Psoas muscle (tissue), 8 donors: ENCODE results near the gene CYSLTR2. TPM values are rescaled to one million over a fixed set of nuclear protein-coding genes. Genes with fewer than 3 reads are reported as not detected.

Experiments
- ATAC-seq, 4 donors: fragments of 200-7000 bp; cut with Tn5 transposase; one replicate each; pipeline ENCODE4 v1.9.1; 2020; ENCODE audit warnings: moderate library complexity in 3 of 4, mild to moderate bottlenecking in 2 of 4
- DNase-seq, 2 donors: peaks; one replicate each; pipeline ENCODE4 v3.0.0-alpha.2; 2020
- H3K27ac ChIP-seq: fragments of 200-600 bp; one replicate; pipeline ENCODE4 v1.8.0; 2022
- H3K27me3 ChIP-seq, 3 donors: fragments of 200-600 bp in 1 of 3; one replicate each; pipeline versions ENCODE4 v1.6.1 to v1.8.0; 2013 to 2022; ENCODE audit warnings: low read length in 2 of 3, mild to moderate bottlenecking in 2 of 3, moderate library complexity in 1 of 3; ENCODE audit not compliant: insufficient read depth in 3 of 3
- H3K36me3 ChIP-seq, 2 donors: fragments of 200-600 bp in 1 of 2; one replicate each; pipeline versions ENCODE4 v1.6.1 to v1.8.0; 2013 to 2022; ENCODE audit warnings: low read depth in 1 of 2, mild to moderate bottlenecking in 1 of 2, moderate library complexity in 1 of 2; ENCODE audit not compliant: insufficient read depth in 1 of 2
- H3K4me1 ChIP-seq: fragments of 200-600 bp; one replicate; pipeline ENCODE4 v1.8.0; 2022
- H3K4me3 ChIP-seq: fragments of 200-600 bp; one replicate; pipeline ENCODE4 v1.8.0; 2022; ENCODE audit warnings: mild to moderate bottlenecking
- H3K9me3 ChIP-seq: fragments of 200-600 bp; one replicate; pipeline ENCODE4 v1.8.0; 2022
- CTCF ChIP-seq: fragments of 200-600 bp; IDR thresholded peaks from one replicate; pipeline ENCODE4 v1.8.0; 2022; ENCODE audit warnings: antibody characterized with exemption
- WGBS, 3 donors: extraction: QIAGEN DNeasy Blood & Tissue Kit; methylation state at CpG; one replicate each; pipeline versions ENCODE4 v1.1.6 to v1.1.7; 2013; 5-methylcytosine and 5-hydroxymethylcytosine counted together
- intact Hi-C, 2 donors: fragments of 100-400 bp; cut with DNase I; formaldehyde crosslinking; loops; one replicate each; pipeline versions ENCODE4 v1.11.0 to v1.14.2; 2022
- polyA plus RNA-seq, 3 donors: library from polyadenylated mRNA; stranded (reverse); fragments of 200-250 nt; gene quantifications; one replicate each; pipeline ENCODE4 v1.2.3, GENCODE V29; 2013
- total RNA-seq, 4 donors: library from RNA; stranded (reverse); fragmentation: NEBNext Ultra II Directional in 2 of 4; extraction: Animal tissue kit (Norgen Biotek cat#: 25700) in 2 of 4; gene quantifications; one replicate each; pipeline versions ENCODE4 v1.2.1 to v1.2.4, GENCODE V29; 2021 to 2023
- donor health status: healthy with polysubstance abuse.
- donor health status: DM: no; HTN: no; CAD: no; lungs with moderate emphysema.
- donor health status: Bipolar disorder and iron deficiency.
- donor health status: healthy.
- donor health status: DM: yes; HTN: yes; CAD: no.
- donor health status: DM: no; HTN: no; CAD: no.
- donor health status: DM: no; HTN: no; CAD: no.
- donor health status: DM: yes; HTN: yes; CAD: no.

CYSLTR2 gene
- total and polyA plus RNA-seq, 7 donors = 0.01 to 0.49 (median 0.04) TPM; not detected in 1

GRCh38 chr13:48723168-48723567 is 69.4 kb downstream of the CYSLTR2 start:
- no peak for TF ChIP-seq CTCF
- Histone ChIP-seq H3K4me3 (no peak overlapping the region), H3K27ac (no peak overlapping the region), H3K9me3 (peaks cover 3% of the 10 kb centered on the region), H3K4me1 (no peaks in the 10 kb centered on the region), H3K27me3 (no peaks in the 10 kb centered on the region), H3K36me3 (no peaks in the 10 kb centered on the region)
- intact Hi-C loops = no loop called here
- no peak for DNase-seq
- no peak for ATAC-seq
- 96 to 100% (median 98%) methylated on average over 1 of the region's 1 CpG for WGBS, 3 donors

GRCh38 chr13:48725271-48725670 is 71.5 kb downstream of the CYSLTR2 start:
- DNase-seq (no peak), ATAC-seq (no peak)
- Histone ChIP-seq H3K27me3 (no peaks in the 10 kb centered on the region), H3K36me3 (no peaks in the 10 kb centered on the region), H3K4me3 (no peak overlapping the region), H3K9me3 (no peaks in the 10 kb centered on the region), H3K4me1 (no peaks in the 10 kb centered on the region), H3K27ac (no peak overlapping the region)
- TF ChIP-seq CTCF = no peak
- intact Hi-C loops = no loop called here

- DNase-seq (no peak), ATAC-seq (no peak)
- intact Hi-C loops = no loop called here
- Histone ChIP-seq H3K9me3 (no peaks in the 10 kb centered on the region), H3K27ac (no peak overlapping the region), H3K36me3 (no peaks in the 10 kb centered on the region), H3K4me1 (no peaks in the 10 kb centered on the region), H3K4me3 (no peak overlapping the region), H3K27me3 (no peaks in the 10 kb centered on the region)
- WGBS, 3 donors = 44 to 58% (median 47%) methylated on average over 2 of the region's 2 CpGs
- no peak for TF ChIP-seq CTCF
Measured at GRCh38 chr13:48726711-48727110, 73.0 kb downstream of the CYSLTR2 start.

GRCh38 chr13:48727241-48728011 is 73.7 kb downstream of the CYSLTR2 start:
- Histone ChIP-seq H3K36me3 (no peaks in the 10 kb centered on the region), H3K4me3 (no peak overlapping the region), H3K9me3 (no peaks in the 10 kb centered on the region), H3K27ac (no peak overlapping the region), H3K4me1 (no peaks in the 10 kb centered on the region), H3K27me3 (no peaks in the 10 kb centered on the region)
- no peak for TF ChIP-seq CTCF
- 34 to 64% (median 40%) methylated on average over 4 of the region's 4 CpGs for WGBS, 3 donors
- DNase-seq (no peak), ATAC-seq (no peak)
- intact Hi-C loops = no loop called here

- no peak for ATAC-seq
Measured at GRCh38 chr13:48728226-48728625, 74.5 kb downstream of the CYSLTR2 start.

More at GRCh38 chr13:48728226-48728625, 74.5 kb downstream of the CYSLTR2 start:
- intact Hi-C loops = no loop called here
- Histone ChIP-seq H3K4me3 (no peak overlapping the region), H3K27ac (no peak overlapping the region), H3K27me3 (no peaks in the 10 kb centered on the region), H3K9me3 (no peaks in the 10 kb centered on the region), H3K36me3 (no peaks in the 10 kb centered on the region), H3K4me1 (no peaks in the 10 kb centered on the region)
- TF ChIP-seq CTCF = no peak
- DNase-seq = no peak
- 77 to 83% (median 79%) methylated on average over 2 of the region's 2 CpGs for WGBS, 3 donors
